ENCODE results near the gene IDI1.

DNA sequence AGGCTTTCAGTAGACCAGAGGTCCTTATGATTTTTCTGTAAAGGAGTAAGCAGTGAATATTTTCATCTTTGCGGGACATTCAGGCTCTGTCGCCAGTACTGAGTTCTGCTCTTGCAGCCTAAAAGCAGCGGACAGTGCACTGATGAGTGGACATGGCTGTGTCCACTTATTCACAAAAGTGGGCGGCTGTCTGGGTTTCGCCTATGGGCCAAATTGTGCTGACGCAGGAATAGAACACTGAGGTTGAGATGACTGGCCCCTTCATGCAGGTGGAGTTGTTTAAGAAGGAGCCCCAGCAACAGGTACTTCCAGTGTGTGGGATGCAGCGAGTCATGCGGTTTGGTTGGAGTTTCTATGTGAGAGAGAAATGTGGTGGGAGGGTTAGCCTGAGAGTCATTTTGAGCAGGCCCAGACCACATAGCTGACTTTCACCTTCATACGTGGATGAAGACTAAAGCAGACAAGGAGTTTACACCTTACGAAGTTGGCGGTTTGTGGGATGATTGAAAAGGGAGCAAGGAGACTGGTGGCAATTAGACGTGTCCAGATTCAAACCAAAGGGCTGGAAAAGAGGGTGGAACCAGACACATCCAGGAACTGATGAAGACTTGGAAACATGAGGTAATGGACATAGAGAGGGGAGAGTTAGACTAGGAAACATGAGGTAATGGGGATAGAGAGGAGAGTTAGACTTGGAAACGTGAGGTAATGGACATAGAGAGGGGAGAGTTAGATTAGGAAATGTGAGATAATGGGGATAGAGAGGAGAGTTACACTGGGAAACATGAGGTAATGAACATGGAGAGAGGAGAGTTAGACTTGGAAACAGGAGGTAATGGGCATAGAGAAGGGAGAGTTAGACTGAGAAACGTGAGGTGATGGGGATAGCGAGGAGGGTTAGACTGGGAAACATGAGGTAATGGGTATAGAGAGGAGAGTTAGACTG lies 45.5 kb upstream of the IDI1 start:
- TF ChIP-seq EZH2 (IDR thresholded peaks at IDR 0.05) (no peak), POLR2AphosphoS5 (IDR thresholded peaks at IDR 0.05; ENCODE audit: borderline replicate concordance, low read depth, low read length) (no peak)
